ENCODE results near the gene WRNIP1. TPM values are rescaled to one million over a fixed set of nuclear protein-coding genes. Genes with fewer than 3 reads are reported as not detected.

WRNIP1 gene
- total and polyA plus RNA-seq, 2 of the 13 experiments (the other 11 are each of a cell fraction or from before 2014, with no cell fraction given) = 77.7 to 90.3 TPM

DNA sequence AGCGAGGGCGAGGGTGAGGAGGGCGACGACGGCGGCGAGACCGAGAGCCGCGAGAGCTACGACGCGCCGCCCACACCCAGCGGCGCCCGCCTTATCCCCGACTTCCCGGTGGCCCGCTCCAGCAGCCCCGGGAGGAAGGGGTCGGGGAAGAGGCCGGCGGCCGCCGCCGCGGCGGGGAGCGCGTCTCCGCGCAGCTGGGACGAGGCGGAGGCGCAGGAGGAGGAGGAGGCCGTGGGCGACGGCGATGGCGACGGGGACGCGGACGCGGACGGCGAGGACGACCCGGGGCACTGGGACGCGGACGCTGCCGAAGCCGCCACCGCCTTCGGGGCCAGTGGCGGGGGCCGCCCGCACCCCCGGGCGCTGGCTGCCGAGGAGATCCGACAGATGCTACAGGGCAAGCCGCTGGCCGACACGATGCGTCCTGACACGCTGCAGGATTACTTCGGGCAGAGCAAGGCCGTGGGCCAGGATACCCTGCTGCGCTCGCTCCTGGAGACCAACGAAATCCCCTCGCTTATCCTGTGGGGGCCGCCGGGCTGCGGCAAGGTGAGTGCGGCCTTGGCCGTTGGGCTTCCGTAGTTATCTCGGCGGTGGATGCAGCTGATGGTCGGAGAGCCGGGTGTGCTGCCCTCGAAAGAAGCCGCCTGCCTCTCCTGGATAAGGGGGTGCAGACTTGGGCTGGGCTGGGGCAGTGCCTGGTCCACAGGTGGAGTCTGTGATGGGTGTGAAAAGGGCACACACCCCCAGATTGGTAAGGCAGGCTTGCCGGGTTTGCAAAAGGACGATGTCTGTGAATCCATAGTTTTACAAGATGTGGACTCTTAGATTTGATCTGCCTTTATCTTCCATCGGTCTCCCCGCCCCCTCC, 938 bp downstream of the WRNIP1 start (continued):
- TF ChIP-seq, protein P1, sequence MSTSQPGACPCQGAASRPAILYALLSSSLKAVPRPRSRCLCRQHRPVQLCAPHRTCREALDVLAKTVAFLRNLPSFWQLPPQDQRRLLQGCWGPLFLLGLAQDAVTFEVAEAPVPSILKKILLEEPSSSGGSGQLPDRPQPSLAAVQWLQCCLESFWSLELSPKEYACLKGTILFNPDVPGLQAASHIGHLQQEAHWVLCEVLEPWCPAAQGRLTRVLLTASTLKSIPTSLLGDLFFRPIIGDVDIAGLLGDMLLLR (CRISPR knock-in tag; IDR thresholded peaks at IDR 0.05) = peak; percentile 19; the same call in 1 of the 2 replicates
- TF ChIP-seq, protein P2, sequence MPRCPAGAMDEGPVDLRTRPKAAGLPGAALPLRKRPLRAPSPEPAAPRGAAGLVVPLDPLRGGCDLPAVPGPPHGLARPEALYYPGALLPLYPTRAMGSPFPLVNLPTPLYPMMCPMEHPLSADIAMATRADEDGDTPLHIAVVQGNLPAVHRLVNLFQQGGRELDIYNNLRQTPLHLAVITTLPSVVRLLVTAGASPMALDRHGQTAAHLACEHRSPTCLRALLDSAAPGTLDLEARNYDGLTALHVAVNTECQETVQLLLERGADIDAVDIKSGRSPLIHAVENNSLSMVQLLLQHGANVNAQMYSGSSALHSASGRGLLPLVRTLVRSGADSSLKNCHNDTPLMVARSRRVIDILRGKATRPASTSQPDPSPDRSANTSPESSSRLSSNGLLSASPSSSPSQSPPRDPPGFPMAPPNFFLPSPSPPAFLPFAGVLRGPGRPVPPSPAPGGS (CRISPR knock-in tag; IDR thresholded peaks at IDR 0.05) = 0 out of 2 replicates have a peak, but pooled peaks have one; percentile 46
- TF ChIP-seq ELF4 (CRISPR knock-in tag; IDR thresholded peaks at IDR 0.05; ENCODE audit: borderline replicate concordance) (no peak), ZNF619 (CRISPR knock-in tag; IDR thresholded peaks at IDR 0.05) (0 out of 2 replicates have a peak, but pooled peaks have one; percentile 65), KDM1A (CRISPR knock-in tag; IDR thresholded peaks at IDR 0.05) (no peak), PAX8 (CRISPR knock-in tag; IDR thresholded peaks at IDR 0.05; ENCODE audit: borderline replicate concordance) (peak; percentile 61; the same call in 1 of the 2 replicates), HIVEP1 (CRISPR knock-in tag; IDR thresholded peaks at IDR 0.05) (peak; percentile 78; the same call in 1 of the 2 replicates), SUZ12 (IDR thresholded peaks at IDR 0.05; ENCODE audit: low read depth, low read length) (no peak), HMG20A (CRISPR knock-in tag; IDR thresholded peaks at IDR 0.05; ENCODE audit: borderline replicate concordance) (no peak), SKI (IDR thresholded peaks at IDR 0.05; ENCODE audit: partially characterized antibody) (peak; percentile 19), ZNF44 (CRISPR knock-in tag; IDR thresholded peaks at IDR 0.05) (peak; percentile 71; the same call in 1 of the 2 replicates), ZNF253 (CRISPR knock-in tag; IDR thresholded peaks at IDR 0.05; ENCODE audit: borderline replicate concordance) (peak; percentile 63; the same call in 1 of the 2 replicates), ZNF556 (CRISPR knock-in tag; IDR thresholded peaks at IDR 0.05; ENCODE audit: borderline replicate concordance) (0 out of 2 replicates have a peak, but pooled peaks have one; percentile 12), PHF21A (CRISPR knock-in tag; IDR thresholded peaks at IDR 0.05) (no peak), RFX5 (IDR thresholded peaks at IDR 0.05; ENCODE audit: low read depth, low read length) (no peak), XRCC5 (optimal IDR thresholded peaks at IDR 0.05; ENCODE audit: low read length) (peak; percentile 22), ZNF160 (CRISPR knock-in tag; IDR thresholded peaks at IDR 0.05) (peak; percentile 74), CCAR2 (optimal IDR thresholded peaks at IDR 0.05; ENCODE audit: low read depth, low read length) (no peak), ZKSCAN1 (IDR thresholded peaks at IDR 0.05; ENCODE audit: low read length) (no peak), RCOR2 (CRISPR knock-in tag; IDR thresholded peaks at IDR 0.05) (no peak), RORA (CRISPR knock-in tag; IDR thresholded peaks at IDR 0.05) (no peak)
- TF ChIP-seq, protein P3, sequence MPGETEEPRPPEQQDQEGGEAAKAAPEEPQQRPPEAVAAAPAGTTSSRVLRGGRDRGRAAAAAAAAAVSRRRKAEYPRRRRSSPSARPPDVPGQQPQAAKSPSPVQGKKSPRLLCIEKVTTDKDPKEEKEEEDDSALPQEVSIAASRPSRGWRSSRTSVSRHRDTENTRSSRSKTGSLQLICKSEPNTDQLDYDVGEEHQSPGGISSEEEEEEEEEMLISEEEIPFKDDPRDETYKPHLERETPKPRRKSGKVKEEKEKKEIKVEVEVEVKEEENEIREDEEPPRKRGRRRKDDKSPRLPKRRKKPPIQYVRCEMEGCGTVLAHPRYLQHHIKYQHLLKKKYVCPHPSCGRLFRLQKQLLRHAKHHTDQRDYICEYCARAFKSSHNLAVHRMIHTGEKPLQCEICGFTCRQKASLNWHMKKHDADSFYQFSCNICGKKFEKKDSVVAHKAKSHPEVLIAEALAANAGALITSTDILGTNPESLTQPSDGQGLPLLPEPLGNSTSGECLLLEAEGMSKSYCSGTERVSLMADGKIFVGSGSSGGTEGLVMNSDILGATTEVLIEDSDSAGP (CRISPR knock-in tag; IDR thresholded peaks at IDR 0.05; ENCODE audit: borderline replicate concordance) = peak; percentile 66
- TF ChIP-seq, protein P4, sequence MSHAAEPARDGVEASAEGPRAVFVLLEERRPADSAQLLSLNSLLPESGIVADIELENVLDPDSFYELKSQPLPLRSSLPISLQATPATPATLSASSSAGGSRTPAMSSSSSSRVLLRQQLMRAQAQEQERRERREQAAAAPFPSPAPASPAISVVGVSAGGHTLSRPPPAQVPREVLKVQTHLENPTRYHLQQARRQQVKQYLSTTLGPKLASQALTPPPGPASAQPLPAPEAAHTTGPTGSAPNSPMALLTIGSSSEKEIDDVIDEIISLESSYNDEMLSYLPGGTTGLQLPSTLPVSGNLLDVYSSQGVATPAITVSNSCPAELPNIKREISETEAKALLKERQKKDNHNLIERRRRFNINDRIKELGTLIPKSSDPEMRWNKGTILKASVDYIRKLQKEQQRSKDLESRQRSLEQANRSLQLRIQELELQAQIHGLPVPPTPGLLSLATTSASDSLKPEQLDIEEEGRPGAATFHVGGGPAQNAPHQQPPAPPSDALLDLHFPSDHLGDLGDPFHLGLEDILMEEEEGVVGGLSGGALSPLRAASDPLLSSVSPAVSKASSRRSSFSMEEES (CRISPR knock-in tag; IDR thresholded peaks at IDR 0.05) = no peak
- TF ChIP-seq, protein P5, sequence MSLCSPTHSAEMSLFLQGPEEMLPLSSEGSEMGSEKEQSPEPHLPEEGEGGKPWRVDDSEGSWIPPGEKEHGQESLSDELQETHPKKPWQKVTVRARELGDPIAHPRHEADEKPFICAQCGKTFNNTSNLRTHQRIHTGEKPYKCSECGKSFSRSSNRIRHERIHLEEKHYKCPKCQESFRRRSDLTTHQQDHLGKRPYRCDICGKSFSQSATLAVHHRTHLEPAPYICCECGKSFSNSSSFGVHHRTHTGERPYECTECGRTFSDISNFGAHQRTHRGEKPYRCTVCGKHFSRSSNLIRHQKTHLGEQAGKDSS (CRISPR knock-in tag; IDR thresholded peaks at IDR 0.05; ENCODE audit: borderline replicate concordance, low read depth) = peak; percentile 39

Measured in HepG2 (cell line).